Lower leg skin (tissue), 3 donors: ENCODE measurements around the gene ASPSCR1.

Source experiments
- CTCF ChIP-seq, 3 donors: fragments of 450-650 bp; IDR thresholded peaks; one replicate each; pipeline ENCODE4 v1.5.1; 2016; ENCODE audit warnings: antibody characterized with exemption in 3 of 3, mild to moderate bottlenecking in 3 of 3, moderate library complexity in 2 of 3
- POLR2A ChIP-seq, 2 donors: fragments of 450-650 bp; IDR thresholded peaks; one replicate each; pipeline ENCODE4 v1.6.1; 2016 to 2017; ENCODE audit warnings: antibody characterized with exemption in 2 of 2, mild to moderate bottlenecking in 1 of 2, moderate library complexity in 1 of 2

GRCh38 chr17:82051776-82052637, 74.6 kb downstream of the ASPSCR1 start, which contains the start of the genes GPS1 and RFNG:
- TF ChIP-seq CTCF (IDR thresholded peaks at IDR 0.05): no peak
- no peak for TF ChIP-seq POLR2A (IDR thresholded peaks at IDR 0.05)
